ENCODE measurements around the gene ANKRD39.
A peak's percentile ranks its signal among the peaks of the same experiment; 100 is the strongest.

Gene ANKRD39

GRCh38 chr2:96819876-96820511 lies 37.8 kb downstream of the ANKRD39 start:
- Histone ChIP-seq H3K4me3 (ENCODE audit: low read depth in 1 of 2, low read length in 2 of 2) (no peak overlapping the region), H3K36me3 (ENCODE audit: insufficient read depth, low read length) (peaks cover 4% of the 10 kb centered on the region), H3K4me1 (ENCODE audit: insufficient read depth, low read length) (peaks cover 74% of the 10 kb centered on the region), H3K9ac (ENCODE audit: low read length) (no peak overlapping the region), H3K27me3 (ENCODE audit: control insufficient read depth in 1 of 2, insufficient read depth in 2 of 2, low read length in 2 of 2) (no peaks in the 10 kb centered on the region), H3K27ac (ENCODE audit: low read depth, low read length) (no peak overlapping the region), H3K9me3 (ENCODE audit: low read length) (no peaks in the 10 kb centered on the region)

- H3K4me1 ChIP-seq (ENCODE audit: insufficient read depth, low read length): peaks cover 69% of the 10 kb centered on the region
- no peak overlapping the region for H3K27ac ChIP-seq (ENCODE audit: low read depth, low read length)
- no peak overlapping the region for H3K9ac ChIP-seq (ENCODE audit: low read length)
- peaks cover 4% of the 10 kb centered on the region for H3K36me3 ChIP-seq (ENCODE audit: insufficient read depth, low read length)
- no peaks in the 10 kb centered on the region for H3K27me3 ChIP-seq (ENCODE audit: control insufficient read depth in 1 of 2, insufficient read depth in 2 of 2, low read length in 2 of 2)
- peak overlapping the region in 1 of 2 donors; percentile 32 for H3K4me3 ChIP-seq (ENCODE audit: low read depth in 1 of 2, low read length in 2 of 2)
- H3K9me3 ChIP-seq (ENCODE audit: low read length): no peaks in the 10 kb centered on the region
These were observed 38.5 kb downstream of the ANKRD39 start for GRCh38 chr2:96819128-96819875.

- Histone ChIP-seq H3K36me3 (ENCODE audit: insufficient read depth, low read length) (peaks cover 4% of the 10 kb centered on the region), H3K4me1 (ENCODE audit: insufficient read depth, low read length) (peaks cover 55% of the 10 kb centered on the region), H3K27me3 (ENCODE audit: control insufficient read depth in 1 of 2, insufficient read depth in 2 of 2, low read length in 2 of 2) (no peaks in the 10 kb centered on the region), H3K4me3 (ENCODE audit: low read depth in 1 of 2, low read length in 2 of 2) (peak overlapping the region in 1 of 2 donors; percentile 67), H3K9ac (ENCODE audit: low read length) (no peak overlapping the region), H3K9me3 (ENCODE audit: low read length) (no peaks in the 10 kb centered on the region), H3K27ac (ENCODE audit: low read depth, low read length) (no peak overlapping the region)
These were observed 39.9 kb downstream of the ANKRD39 start for GRCh38 chr2:96817882-96818281.

GRCh38 chr2:96816836-96817702 lies 40.7 kb downstream of the ANKRD39 start:
- H3K36me3 ChIP-seq (ENCODE audit: insufficient read depth, low read length): peaks cover 4% of the 10 kb centered on the region
- H3K9ac ChIP-seq (ENCODE audit: low read length): no peak overlapping the region
- peak overlapping the region; percentile 72 for H3K27ac ChIP-seq (ENCODE audit: low read depth, low read length)
- no peaks in the 10 kb centered on the region for H3K27me3 ChIP-seq (ENCODE audit: control insufficient read depth in 1 of 2, insufficient read depth in 2 of 2, low read length in 2 of 2)
- no peaks in the 10 kb centered on the region for H3K9me3 ChIP-seq (ENCODE audit: low read length)
- H3K4me1 ChIP-seq (ENCODE audit: insufficient read depth, low read length): peaks cover 53% of the 10 kb centered on the region
- peak overlapping the region; percentile 46 to 67 for H3K4me3 ChIP-seq (ENCODE audit: low read depth in 1 of 2, low read length in 2 of 2)

- Histone ChIP-seq H3K27ac (ENCODE audit: low read depth, low read length) (peak within 1 kb of the TSS; percentile 93), H3K9me3 (ENCODE audit: low read length) (no peaks in the 10 kb centered on the region), H3K9ac (ENCODE audit: low read length) (peak within 1 kb of the TSS; percentile 30), H3K36me3 (ENCODE audit: insufficient read depth, low read length) (peaks cover 4% of the 10 kb centered on the region), H3K27me3 (ENCODE audit: control insufficient read depth in 1 of 2, insufficient read depth in 2 of 2, low read length in 2 of 2) (no peaks in the 10 kb centered on the region), H3K4me3 (ENCODE audit: low read depth in 1 of 2, low read length in 2 of 2) (peak within 1 kb of the TSS; percentile 69 to 74), H3K4me1 (ENCODE audit: insufficient read depth, low read length) (peaks cover 53% of the 10 kb centered on the region)
These were observed 41.5 kb downstream of the ANKRD39 start, which contains the start of gene CNNM3 for GRCh38 chr2:96816127-96816835. TSS of gene CNNM3 (plus strand) at chr2:96816268. CDS start at chr2:96816278, 10 bp downstream.

- Histone ChIP-seq H3K27ac (ENCODE audit: low read depth, low read length) (peak overlapping the region; percentile 93), H3K9ac (ENCODE audit: low read length) (peak overlapping the region; percentile 30), H3K4me3 (ENCODE audit: low read depth in 1 of 2, low read length in 2 of 2) (peak overlapping the region; percentile 69 to 74), H3K27me3 (ENCODE audit: control insufficient read depth in 1 of 2, insufficient read depth in 2 of 2, low read length in 2 of 2) (no peaks in the 10 kb centered on the region), H3K36me3 (ENCODE audit: insufficient read depth, low read length) (peaks cover 4% of the 10 kb centered on the region), H3K4me1 (ENCODE audit: insufficient read depth, low read length) (peaks cover 45% of the 10 kb centered on the region), H3K9me3 (ENCODE audit: low read length) (no peaks in the 10 kb centered on the region)
These were observed 42.3 kb downstream of the ANKRD39 start for GRCh38 chr2:96815326-96816126.

- peaks cover 11% of the 10 kb centered on the region for H3K36me3 ChIP-seq (ENCODE audit: insufficient read depth, low read length)
- no peaks in the 10 kb centered on the region for H3K9me3 ChIP-seq (ENCODE audit: low read length)
- no peak overlapping the region for H3K27ac ChIP-seq (ENCODE audit: low read depth, low read length)
- H3K9ac ChIP-seq (ENCODE audit: low read length): no peak overlapping the region
- no peaks in the 10 kb centered on the region for H3K27me3 ChIP-seq (ENCODE audit: control insufficient read depth in 1 of 2, insufficient read depth in 2 of 2, low read length in 2 of 2)
- H3K4me1 ChIP-seq (ENCODE audit: insufficient read depth, low read length): peaks cover 26% of the 10 kb centered on the region
- no peak overlapping the region for H3K4me3 ChIP-seq (ENCODE audit: low read depth in 1 of 2, low read length in 2 of 2)
These were observed 44.2 kb downstream of the ANKRD39 start for GRCh38 chr2:96813656-96814055.

- H3K36me3 ChIP-seq (ENCODE audit: insufficient read depth, low read length): peaks cover 11% of the 10 kb centered on the region
- no peaks in the 10 kb centered on the region for H3K27me3 ChIP-seq (ENCODE audit: control insufficient read depth in 1 of 2, insufficient read depth in 2 of 2, low read length in 2 of 2)
- no peak overlapping the region for H3K9ac ChIP-seq (ENCODE audit: low read length)
- H3K27ac ChIP-seq (ENCODE audit: low read depth, low read length): no peak overlapping the region
- H3K4me1 ChIP-seq (ENCODE audit: insufficient read depth, low read length): peaks cover 11% of the 10 kb centered on the region
- no peaks in the 10 kb centered on the region for H3K9me3 ChIP-seq (ENCODE audit: low read length)
- H3K4me3 ChIP-seq (ENCODE audit: low read depth in 1 of 2, low read length in 2 of 2): no peak overlapping the region
These were observed 45.9 kb downstream of the ANKRD39 start for GRCh38 chr2:96811917-96812316.

GRCh38 chr2:96810783-96811192 lies 47.0 kb downstream of the ANKRD39 start:
- H3K4me3 ChIP-seq (ENCODE audit: low read depth in 1 of 2, low read length in 2 of 2): no peak overlapping the region
- H3K4me1 ChIP-seq (ENCODE audit: insufficient read depth, low read length): peaks cover 11% of the 10 kb centered on the region
- H3K27me3 ChIP-seq (ENCODE audit: control insufficient read depth in 1 of 2, insufficient read depth in 2 of 2, low read length in 2 of 2): no peaks in the 10 kb centered on the region
- no peak overlapping the region for H3K9ac ChIP-seq (ENCODE audit: low read length)
- no peaks in the 10 kb centered on the region for H3K9me3 ChIP-seq (ENCODE audit: low read length)
- H3K36me3 ChIP-seq (ENCODE audit: insufficient read depth, low read length): peaks cover 11% of the 10 kb centered on the region
- H3K27ac ChIP-seq (ENCODE audit: low read depth, low read length): no peak overlapping the region

GRCh38 chr2:96809951-96810782 lies 47.6 kb downstream of the ANKRD39 start:
- Histone ChIP-seq H3K4me1 (ENCODE audit: insufficient read depth, low read length) (peaks cover 9% of the 10 kb centered on the region), H3K27me3 (ENCODE audit: control insufficient read depth in 1 of 2, insufficient read depth in 2 of 2, low read length in 2 of 2) (no peaks in the 10 kb centered on the region), H3K27ac (ENCODE audit: low read depth, low read length) (no peak overlapping the region), H3K4me3 (ENCODE audit: low read depth in 1 of 2, low read length in 2 of 2) (no peak overlapping the region), H3K9me3 (ENCODE audit: low read length) (no peaks in the 10 kb centered on the region), H3K36me3 (ENCODE audit: insufficient read depth, low read length) (peaks cover 11% of the 10 kb centered on the region), H3K9ac (ENCODE audit: low read length) (no peak overlapping the region)
